ENCODE results near the gene SLC25A1.

GRCh38 chr22:19203834-19204233, 25.3 kb upstream of the SLC25A1 start:
- TF ChIP-seq CTCF (IDR thresholded peaks at IDR 0.05) (no peak), POLR2A (IDR thresholded peaks at IDR 0.05) (no peak)
